Brain microvascular endothelial cell (primary cell): ENCODE data around the gene FCRL5.

ENCODE experiments used
- DNase-seq: peaks from one replicate; pipeline ENCODE4 v3.0.0-alpha.2; 2020
- H3K27ac ChIP-seq: fragments of 250-450 bp; sonication (Bioruptor Pico); 2 replicates; pipeline ENCODE4 v1.5.1; 2020; ENCODE audit warnings: mild to moderate bottlenecking, moderate library complexity
- H3K27me3 ChIP-seq: fragments of 250-450 bp; sonication (Bioruptor Pico); replicated peaks from 2 replicates; pipeline ENCODE4 v1.5.1; 2020; ENCODE audit warnings: mild to moderate bottlenecking
- H3K36me3 ChIP-seq: fragments of 250-450 bp; sonication (Bioruptor Pico); replicated peaks from 2 replicates; pipeline ENCODE4 v1.5.1; 2020; ENCODE audit warnings: mild to moderate bottlenecking
- H3K4me3 ChIP-seq: 2 replicates; pipeline ENCODE4 v1.5.1; 2011; ENCODE audit warnings: low read depth, mild to moderate bottlenecking, control low read depth, low read length, moderate library complexity
- CTCF ChIP-seq: IDR thresholded peaks from 2 replicates; pipeline ENCODE4 v1.5.1; 2011; ENCODE audit warnings: low read depth, mild to moderate bottlenecking, moderate library complexity, low read length, control low read depth, inconsistent platforms; ENCODE audit errors: missing control alignments
- in situ Hi-C: cut with HindIII; loops from 2 replicates; pipeline ENCODE4 v1.10.0; 2017; ENCODE audit warnings: low sequenced_read_pairs, low pct_ligation_motif_present

FCRL5 gene

DNA sequence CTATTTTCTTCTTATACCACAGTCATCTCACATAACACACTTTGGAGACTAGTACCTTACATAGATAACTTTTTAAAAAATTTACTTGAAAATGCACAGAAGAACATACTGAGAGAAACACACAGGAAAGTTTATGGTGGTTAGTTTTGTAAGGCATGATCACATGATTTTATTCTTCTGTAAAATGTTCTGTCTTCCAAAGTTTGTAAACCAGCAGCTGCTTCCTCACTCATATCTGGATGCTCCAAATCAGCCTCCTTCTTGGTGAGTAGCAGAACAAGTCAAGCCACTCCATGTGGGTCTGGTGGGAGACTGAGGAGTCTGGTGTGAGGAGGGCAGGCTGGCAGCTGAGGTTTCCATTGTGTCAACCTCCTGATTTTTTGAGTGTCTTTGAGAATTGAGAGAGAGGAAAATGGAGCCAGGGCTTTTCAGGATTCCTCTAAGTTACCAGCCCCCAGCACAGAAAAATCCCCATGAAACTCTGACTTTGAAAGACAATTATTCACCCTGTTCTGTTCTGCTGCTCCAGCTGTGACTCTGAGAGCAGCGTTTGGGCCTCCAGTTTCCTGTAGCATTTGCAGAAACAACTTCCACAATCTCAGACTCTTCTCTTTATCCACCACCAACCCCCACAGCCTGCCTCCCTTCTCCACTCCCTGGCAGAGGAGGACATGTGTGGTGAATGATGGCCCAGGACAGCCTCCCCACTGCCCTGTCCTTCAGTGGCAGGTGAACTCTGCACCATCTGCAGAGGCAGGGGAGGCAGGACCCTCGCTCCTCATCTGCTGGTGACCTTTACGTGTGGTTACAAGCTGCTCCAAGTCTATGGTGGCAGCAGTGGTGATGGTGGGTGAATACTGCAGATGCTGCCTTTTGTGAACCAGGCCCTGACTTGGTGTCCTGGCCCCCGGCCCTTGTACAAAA, 82.3 kb downstream of the FCRL5 start:
- no peak overlapping the region for H3K4me3 ChIP-seq
- TF ChIP-seq CTCF = no peak
- H3K27me3 ChIP-seq = no peaks in the 10 kb centered on the region
- H3K36me3 ChIP-seq = no peaks in the 10 kb centered on the region
- in situ Hi-C loops = no loop called here
- DNase-seq = no peak
- no peak overlapping the region for H3K27ac ChIP-seq

GRCh38 chr1:157469300-157469699, 83.0 kb downstream of the FCRL5 start:
- in situ Hi-C loops = no loop called here
- Histone ChIP-seq H3K27me3 (no peaks in the 10 kb centered on the region), H3K36me3 (no peaks in the 10 kb centered on the region), H3K27ac (no peak overlapping the region), H3K4me3 (no peak overlapping the region)
- no peak for DNase-seq
- TF ChIP-seq CTCF = no peak

DNA sequence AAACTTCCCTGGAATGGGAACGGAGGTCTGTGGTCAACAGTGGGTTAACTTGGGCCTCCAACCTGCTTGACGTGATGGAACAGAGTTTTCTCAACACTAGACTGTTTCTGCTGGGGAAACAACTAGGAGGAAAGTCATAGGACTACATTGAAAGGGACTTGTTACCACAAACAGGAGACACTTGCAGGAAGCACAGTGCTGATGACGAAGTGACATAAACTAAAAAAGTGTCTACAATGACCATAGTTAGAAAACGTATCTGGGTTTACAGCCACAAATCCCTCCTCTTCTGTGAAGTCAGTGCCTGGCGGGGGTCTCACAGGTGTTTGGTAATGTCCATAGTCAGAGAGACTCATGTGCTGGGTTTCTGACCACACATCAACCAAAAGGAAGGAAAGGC, 86.3 kb downstream of the FCRL5 start:
- no peak for TF ChIP-seq CTCF
- DNase-seq = no peak
- no peaks in the 10 kb centered on the region for H3K36me3 ChIP-seq
- H3K4me3 ChIP-seq = no peak overlapping the region
- H3K27ac ChIP-seq = no peak overlapping the region
- H3K27me3 ChIP-seq = no peaks in the 10 kb centered on the region
- in situ Hi-C loops = no loop called here
